Measurements from ENCODE around the gene IPCEF1. TPM values are rescaled to one million over a fixed set of nuclear protein-coding genes. Genes with fewer than 3 reads are reported as not detected.
"Not testable (repeated sequence)": the region's sequence is repeated elsewhere in the genome, so short reads cannot be mapped to it uniquely, and the experiment has no call there.

The IPCEF1 gene
- total RNA-seq, 3 donors from 2014 or later (not counting 1 experiment from before 2014, with no cell fraction given), result 31.4 to 53.2 (median 45.5) TPM

GRCh38 chr6:154337406-154338005 is 19.1 kb downstream of the IPCEF1 start:
- WGBS (ENCODE audit: insufficient coverage), result 70% methylated on average over 4 of the region's 4 CpGs
- Mint-ChIP-seq H3K4me3 (no peak overlapping the region), H3K4me1 (peaks cover 5 to 7% of the 10 kb centered on the region in 2 donors), H3K36me3 (no peaks in the 10 kb centered on the region), H3K27me3 (ENCODE audit: low read depth in 2 of 2) (no peaks in the 10 kb centered on the region), H3K9me3 (no peaks in the 10 kb centered on the region), H3K27ac (peak overlapping the region in 1 of 2 donors; percentile 33)
- Histone ChIP-seq H3K27ac (ENCODE audit: low read length) (no peak overlapping the region), H3K4me1 (ENCODE audit: control insufficient read depth, insufficient read depth, low read length) (no peaks in the 10 kb centered on the region), H3K9me3 (ENCODE audit: control insufficient read depth, insufficient read depth, low read length) (no peaks in the 10 kb centered on the region), H3K4me3 (ENCODE audit: low read length) (no peak overlapping the region), H3K27me3 (ENCODE audit: control insufficient read depth, insufficient read depth, low read length) (no peaks in the 10 kb centered on the region), H3K36me3 (ENCODE audit: control insufficient read depth, insufficient read depth, low read length) (no peaks in the 10 kb centered on the region)
- ATAC-seq, result peak in 1 of 3 donors; percentile 41
- intact Hi-C loops (cut with micrococcal nuclease), result no loop called here
- DNase-seq, result no peak
- no peak for TF ChIP-seq CTCF (IDR thresholded peaks at IDR 0.05)

DNA sequence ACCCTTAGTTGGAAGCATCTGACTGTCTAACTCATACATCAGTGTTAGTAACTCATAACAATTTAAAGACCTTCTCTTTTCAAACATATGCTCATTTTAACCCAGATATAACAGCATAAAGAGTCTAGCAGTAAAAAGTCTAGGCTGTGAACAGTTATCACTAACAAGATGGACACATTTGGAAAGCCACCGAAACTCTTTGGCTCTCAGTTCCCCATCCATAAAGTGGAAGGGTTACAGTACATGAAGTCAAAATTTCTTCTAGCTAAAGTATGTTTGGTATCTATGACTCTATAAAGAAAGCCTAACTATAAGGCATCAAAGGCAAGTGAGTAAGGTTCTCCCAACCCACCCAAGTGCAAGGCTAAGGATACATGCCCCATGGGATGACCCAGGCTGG is 22.5 kb downstream of the IPCEF1 start:
- H3K36me3 ChIP-seq (ENCODE audit: control insufficient read depth, insufficient read depth, low read length); H3K27me3 Mint-ChIP-seq (ENCODE audit: low read depth in 2 of 2); H3K4me3 ChIP-seq (ENCODE audit: low read length); H3K27ac Mint-ChIP-seq; ATAC-seq; H3K36me3 Mint-ChIP-seq; H3K27me3 ChIP-seq (ENCODE audit: control insufficient read depth, insufficient read depth, low read length); H3K9me3 ChIP-seq (ENCODE audit: control insufficient read depth, insufficient read depth, low read length); H3K27ac ChIP-seq (ENCODE audit: low read length); DNase-seq; H3K9me3 Mint-ChIP-seq; H3K4me3 Mint-ChIP-seq; H3K4me1 Mint-ChIP-seq; intact Hi-C loops (cut with micrococcal nuclease); H3K4me1 ChIP-seq (ENCODE audit: control insufficient read depth, insufficient read depth, low read length): not testable (repeated sequence)
- 80% methylated on average over 1 of the region's 1 CpG for WGBS (ENCODE audit: insufficient coverage)

- H3K4me3 Mint-ChIP-seq, result no peak overlapping the region
- 90% methylated on average over 2 of the region's 2 CpGs for WGBS (ENCODE audit: insufficient coverage)
Observed at GRCh38 chr6:154331750-154332149, 24.9 kb downstream of the IPCEF1 start.

More at GRCh38 chr6:154331750-154332149, 24.9 kb downstream of the IPCEF1 start:
- intact Hi-C loops (cut with micrococcal nuclease), result no loop called here
- Mint-ChIP-seq H3K9me3 (no peaks in the 10 kb centered on the region), H3K4me1 (no peaks in the 10 kb centered on the region), H3K27ac (no peak overlapping the region), H3K36me3 (no peaks in the 10 kb centered on the region), H3K27me3 (ENCODE audit: low read depth in 2 of 2) (peaks cover 0 to 4% of the 10 kb centered on the region in 2 donors)
- no peaks in the 10 kb centered on the region for H3K9me3 ChIP-seq (ENCODE audit: control insufficient read depth, insufficient read depth, low read length)
- H3K36me3 ChIP-seq (ENCODE audit: control insufficient read depth, insufficient read depth, low read length), result no peaks in the 10 kb centered on the region
- no peak for TF ChIP-seq CTCF (IDR thresholded peaks at IDR 0.05)
- no peaks in the 10 kb centered on the region for H3K4me1 ChIP-seq (ENCODE audit: control insufficient read depth, insufficient read depth, low read length)
- ATAC-seq (no peak), DNase-seq (no peak)
- no peak overlapping the region for H3K4me3 ChIP-seq (ENCODE audit: low read length)
- H3K27me3 ChIP-seq (ENCODE audit: control insufficient read depth, insufficient read depth, low read length), result no peaks in the 10 kb centered on the region
- no peak overlapping the region for H3K27ac ChIP-seq (ENCODE audit: low read length)
